HG03060 (cell line): Measurements from ENCODE around the gene TESK2.
"Not testable (repeated sequence)": the region's sequence is repeated elsewhere in the genome, so short reads cannot be mapped to it uniquely, and the experiment has no call there.

ENCODE experiments used
- ATAC-seq: cut with Tn5 transposase; IDR thresholded peaks from one replicate; pipeline ENCODE4 v1.9.1; 2021; ENCODE audit warnings: low read depth, moderate number of reproducible peaks; ENCODE audit not compliant: unreplicated experiment

TESK2 gene

DNA sequence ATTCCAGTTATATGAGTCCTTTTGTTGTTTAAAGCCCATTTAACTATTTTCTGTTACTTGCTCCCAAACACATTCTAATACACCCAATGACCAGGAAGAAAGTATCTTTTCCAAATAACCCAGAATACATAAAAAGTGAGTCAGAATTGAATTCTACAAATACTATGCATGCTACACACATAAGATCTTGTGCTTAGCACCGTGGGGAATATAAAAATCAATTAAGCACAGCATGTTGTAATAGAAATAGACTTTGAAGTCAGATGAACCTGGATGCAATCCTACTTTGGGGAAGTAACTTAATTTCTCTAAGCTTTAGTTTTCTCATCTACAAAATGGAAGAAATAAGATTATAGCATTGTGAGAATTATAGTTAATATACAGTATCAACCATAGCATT is 110.2 kb downstream of the TESK2 start:
- ATAC-seq: no peak

DNA sequence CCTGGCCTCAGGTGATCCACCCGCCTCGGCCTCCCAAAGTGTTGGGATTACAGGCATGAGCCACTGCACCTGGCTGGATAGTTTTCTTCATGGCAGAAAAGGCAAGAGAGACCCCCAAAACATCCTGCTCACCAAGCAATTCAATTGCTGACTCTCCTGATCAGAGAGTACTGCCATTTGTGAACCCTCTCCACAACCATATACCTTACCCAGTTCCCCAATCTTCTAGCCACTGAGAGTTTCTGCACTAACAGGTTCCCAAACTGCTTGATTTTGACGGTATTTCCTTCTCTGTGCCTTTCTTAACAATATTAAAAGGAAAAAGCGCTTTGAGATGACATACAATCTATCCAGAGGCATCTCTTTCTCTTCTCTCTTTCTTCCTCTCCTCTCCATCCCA is 110.8 kb downstream of the TESK2 start:
- ATAC-seq: no peak

DNA sequence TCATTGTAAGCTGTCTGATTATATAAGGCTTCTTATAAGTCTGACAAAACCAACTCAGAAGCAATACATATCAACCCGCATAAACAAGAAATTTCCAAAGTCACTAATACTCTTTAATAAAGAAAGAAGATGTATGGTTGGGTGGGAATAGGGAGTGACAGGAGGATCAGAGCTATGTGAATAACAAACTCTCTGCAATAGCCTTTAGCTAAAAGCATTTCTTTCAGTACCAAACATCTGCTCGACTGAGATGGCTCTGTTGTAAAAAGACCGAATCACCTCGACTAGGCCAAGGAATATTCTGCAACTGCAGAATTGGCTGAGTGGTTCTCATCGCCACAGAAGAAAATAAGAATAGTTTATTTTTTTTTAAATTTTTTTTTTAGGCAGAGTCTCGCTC is 111.4 kb downstream of the TESK2 start:
- ATAC-seq: no peak

DNA sequence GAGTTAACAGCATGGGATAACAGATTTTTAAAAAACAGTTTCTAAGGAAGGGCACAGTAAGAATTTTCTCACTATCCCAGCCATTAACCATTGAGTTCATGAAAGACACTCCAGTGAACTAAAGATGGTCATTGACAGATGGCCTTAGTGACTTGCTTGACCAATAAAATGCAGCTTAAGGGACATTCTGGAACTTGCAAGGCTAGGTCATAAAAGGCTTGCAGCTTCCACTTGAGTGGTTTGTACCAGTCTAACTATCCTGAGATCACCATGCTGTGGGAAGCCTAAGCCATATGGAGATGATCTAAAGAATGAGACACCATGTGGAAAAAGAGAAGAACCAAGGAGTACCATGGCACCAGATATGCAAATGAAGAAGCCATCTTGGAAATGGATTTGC is 112.8 kb downstream of the TESK2 start:
- no peak for ATAC-seq

DNA sequence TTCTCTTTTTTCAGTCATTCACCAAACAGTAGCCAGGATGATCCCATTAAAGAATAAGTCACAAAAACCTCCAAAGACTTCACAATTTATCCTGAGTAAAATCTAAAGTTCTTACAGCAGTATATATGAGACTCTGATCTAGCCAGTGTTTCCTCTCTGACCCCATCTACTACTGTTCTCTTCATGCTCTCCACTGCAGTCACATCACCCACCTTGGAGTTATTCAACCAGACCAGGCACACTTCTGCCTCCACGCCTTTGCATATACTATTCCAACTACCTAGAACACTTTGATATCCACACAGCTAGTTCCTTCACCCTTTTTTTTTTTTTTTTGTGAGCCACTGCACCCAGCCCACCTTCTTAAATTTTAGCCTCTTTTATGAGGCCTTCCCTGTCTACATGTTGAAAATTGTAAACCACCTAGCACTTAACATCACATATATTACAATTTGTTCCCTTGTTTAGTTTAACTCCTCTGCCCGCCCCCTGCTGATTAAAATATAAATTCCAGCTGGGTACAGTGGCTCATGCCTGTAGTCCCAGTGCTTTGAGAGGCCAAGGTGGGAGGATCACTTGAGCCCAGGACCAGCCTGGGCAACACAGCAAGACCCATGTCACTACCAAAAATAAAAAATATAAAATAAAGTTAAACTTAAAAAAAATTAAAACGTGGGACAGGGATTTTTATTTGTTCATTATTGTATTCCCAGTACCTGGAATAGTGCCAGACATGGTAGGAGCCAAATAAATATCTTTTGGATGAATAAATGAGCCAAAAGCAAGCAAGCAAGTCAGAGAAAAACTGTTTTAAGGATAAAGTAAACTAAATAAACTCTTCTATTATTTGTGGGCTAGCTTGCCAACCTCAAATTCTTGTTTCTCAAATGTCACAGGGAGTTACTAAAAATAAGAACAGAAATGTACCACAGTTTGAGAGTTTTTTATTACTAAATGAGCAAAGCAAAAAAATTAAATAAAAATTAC is 115.6 kb downstream of the TESK2 start:
- no peak for ATAC-seq

DNA sequence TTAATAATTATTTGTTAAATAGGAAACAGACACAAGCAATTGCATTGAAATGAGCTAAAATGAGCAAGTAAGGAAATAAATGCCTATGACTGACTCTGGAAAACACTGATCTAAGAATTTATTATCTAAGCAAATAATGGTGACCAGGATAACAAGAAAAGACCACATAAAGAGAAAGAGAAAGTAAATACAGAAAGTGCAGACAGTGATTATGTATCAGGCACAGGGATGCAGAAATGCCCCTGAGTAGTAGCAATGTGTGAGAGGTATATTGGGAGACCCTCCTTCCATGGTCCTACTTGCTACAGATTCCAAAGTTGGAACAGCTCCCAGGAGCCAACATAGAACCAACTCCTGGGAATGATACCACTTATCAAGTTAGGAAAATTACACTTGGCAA is 117.4 kb downstream of the TESK2 start:
- no peak for ATAC-seq

DNA sequence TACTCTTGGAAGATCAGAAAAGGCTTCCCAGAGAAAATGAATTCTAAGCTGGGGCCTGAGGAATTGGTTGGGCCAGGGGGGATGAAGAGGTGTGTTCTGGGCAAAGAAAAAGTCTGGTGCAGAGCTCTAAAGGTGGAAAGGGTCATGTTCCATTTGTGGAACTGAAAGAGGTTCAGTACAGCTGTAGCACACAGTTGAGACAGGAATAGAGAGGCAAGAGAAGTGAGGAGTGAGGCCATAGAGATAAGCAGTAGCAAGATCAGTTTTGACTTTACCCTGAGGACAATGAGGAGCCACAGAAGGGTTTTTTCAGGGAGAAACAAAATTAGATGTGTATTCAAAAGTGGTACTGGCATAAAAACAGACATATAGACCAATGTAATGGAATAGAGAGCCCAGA is 120.4 kb downstream of the TESK2 start:
- ATAC-seq: peak; percentile 51

DNA sequence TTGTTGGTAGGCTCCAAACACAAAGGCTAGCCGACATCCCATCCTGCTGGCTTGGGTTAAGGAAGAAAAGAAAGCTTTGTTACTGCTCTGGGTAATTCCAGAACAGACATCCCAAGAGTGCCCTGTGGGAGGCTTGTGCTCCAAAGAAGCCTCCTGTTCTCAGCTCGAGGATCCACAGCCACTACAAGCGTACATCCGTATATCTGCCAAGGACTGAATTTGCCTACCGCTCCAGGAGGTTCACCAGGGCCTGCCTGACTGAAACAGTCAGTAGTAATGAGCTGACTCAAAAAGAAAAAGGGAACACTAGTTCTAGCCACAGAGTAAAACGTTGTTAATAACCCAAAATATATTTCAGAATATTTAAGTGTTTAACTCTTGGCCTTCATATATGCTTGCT is 125.9 kb downstream of the TESK2 start:
- ATAC-seq: no peak

DNA sequence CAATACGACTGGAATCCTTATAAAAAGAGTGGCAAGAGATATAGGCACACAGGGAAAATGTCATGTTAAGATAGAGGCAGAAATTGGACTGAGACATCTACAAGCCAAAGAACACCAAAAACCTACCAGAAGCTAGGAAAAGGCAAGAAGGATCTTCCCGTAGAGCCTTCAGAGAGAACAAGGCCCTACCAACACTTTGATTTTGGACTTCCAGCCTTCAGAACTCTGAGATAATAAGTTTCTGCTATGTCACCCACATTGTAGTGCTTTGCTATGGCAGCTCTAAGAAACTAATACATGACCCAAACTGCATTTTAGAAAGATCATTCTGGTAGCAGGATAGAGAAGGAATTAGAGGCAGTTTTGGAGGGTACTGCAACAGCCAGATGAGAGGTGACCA is 126.7 kb downstream of the TESK2 start:
- ATAC-seq: no peak

DNA sequence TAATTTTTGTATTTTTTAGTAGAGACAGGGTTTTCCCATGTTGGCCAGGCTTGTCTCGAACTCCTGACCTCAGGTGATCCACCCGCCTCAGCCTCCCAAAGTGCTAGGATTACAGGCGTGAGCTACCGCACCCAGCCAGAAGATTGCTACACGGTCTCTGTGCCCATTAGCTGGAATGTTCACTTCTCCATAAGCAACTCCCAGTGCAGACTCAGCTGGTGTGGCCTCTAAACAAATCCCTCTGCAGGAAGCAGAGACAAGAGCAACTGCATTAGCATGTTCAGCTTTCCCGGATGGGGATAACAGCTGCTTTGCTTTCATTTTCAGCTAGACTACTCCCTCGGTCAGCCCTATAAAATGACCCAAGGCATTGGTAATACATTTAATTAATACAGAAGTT is 130.0 kb downstream of the TESK2 start:
- not testable (repeated sequence) for ATAC-seq

DNA sequence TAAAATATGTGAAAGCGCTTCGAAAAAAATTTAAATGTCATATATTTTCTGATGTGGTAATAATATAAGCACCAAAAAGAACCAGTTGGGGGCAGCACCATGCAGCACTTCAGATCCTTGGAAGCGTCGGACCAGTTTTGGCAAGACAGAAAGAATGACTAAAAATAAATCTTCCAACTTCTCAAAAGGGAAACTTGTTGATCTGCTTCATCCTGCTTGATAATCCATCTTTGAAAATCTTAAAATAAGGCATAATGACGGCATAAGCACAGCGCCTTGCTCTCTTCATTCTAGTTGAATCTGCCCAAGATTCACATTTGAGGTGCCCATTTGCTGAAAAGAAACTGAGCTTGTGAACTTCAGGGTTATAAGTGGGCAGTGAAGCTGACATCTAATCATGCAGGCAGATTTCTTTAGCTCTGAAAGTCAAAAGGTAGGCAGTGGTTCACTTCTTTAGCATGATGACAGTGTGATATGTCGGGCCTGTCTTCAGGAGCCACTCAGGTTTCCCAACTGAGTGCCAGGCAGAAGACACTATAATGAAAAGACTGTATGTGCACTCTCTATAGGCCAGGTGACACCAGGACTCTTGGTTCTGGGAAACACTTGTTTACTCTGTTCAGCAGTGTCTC is 131.0 kb downstream of the TESK2 start:
- ATAC-seq: no peak

DNA sequence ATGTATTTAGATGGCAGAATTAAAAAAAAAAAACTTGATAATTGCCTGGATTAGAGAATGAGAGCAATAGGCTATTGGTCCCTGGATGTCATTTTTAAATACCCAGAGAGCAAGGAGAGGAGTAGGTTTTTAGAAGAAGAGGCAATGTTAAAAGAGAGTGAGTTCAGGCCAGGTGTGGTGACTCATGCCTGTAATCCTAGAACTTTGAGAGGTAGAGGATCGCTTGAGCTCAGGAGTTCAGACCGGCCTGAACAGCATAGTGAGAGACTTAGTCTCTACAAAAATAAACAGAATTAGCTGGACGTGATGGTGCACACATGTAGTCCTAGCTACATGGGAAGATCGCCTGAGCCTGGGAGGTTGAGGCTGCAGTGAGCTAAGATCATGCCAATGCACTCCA is 134.8 kb downstream of the TESK2 start:
- no peak for ATAC-seq

DNA sequence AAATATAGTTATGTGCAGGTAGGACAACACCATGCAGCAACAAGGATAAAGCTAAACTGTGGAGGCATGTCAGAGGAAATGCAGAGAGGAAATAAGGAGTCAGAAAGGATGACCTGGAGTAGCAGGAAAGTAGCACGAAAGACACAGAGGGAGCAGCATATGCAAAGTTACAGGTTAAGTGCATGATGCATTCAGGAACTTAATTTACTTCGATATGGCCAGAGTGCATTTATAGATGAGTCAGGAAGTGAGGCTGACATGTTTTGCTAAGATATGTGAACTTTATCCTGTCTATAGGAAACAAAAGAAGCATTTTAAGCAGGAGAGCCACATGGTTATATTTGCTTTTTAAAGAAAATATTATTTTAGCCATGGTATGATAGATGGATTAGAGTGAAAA is 135.3 kb downstream of the TESK2 start:
- ATAC-seq: no peak

DNA sequence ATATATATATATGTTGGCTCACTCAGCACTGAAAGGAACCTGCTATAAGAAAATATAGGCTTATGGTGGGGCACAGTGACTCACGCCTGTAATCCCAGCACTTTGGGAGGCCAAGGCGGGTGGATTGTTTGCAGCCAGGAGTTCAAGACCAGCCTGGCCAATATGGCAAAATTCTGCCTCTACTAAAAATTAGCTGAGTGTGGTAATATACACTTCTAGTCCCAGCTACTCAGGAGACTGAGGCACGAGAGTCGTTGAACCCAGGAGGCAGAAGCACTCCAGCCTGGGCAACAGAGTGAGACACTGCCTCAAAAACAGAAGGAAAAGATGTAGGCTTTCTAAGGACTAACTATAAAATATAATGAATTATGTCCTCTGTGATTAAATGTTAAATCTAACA is 136.1 kb downstream of the TESK2 start:
- no peak for ATAC-seq

DNA sequence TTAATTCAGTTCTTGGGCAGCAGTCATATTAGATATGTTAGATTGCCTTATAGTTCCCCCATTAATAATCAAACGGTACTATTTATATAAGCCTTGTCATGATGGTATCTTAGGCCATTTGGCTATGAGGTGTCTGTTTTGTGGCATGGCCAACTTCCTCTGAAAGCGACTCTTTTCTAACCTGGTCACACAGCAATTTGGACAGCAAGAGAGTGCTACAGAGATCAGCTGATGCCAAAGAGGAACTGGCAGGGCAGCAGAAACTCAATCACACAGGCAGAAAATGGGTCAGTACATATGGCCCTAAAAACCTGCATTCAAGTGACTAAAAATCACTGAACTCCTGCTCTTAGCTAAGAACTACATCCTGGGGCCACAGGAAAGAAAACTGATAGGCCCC is 137.3 kb downstream of the TESK2 start:
- ATAC-seq: no peak

DNA sequence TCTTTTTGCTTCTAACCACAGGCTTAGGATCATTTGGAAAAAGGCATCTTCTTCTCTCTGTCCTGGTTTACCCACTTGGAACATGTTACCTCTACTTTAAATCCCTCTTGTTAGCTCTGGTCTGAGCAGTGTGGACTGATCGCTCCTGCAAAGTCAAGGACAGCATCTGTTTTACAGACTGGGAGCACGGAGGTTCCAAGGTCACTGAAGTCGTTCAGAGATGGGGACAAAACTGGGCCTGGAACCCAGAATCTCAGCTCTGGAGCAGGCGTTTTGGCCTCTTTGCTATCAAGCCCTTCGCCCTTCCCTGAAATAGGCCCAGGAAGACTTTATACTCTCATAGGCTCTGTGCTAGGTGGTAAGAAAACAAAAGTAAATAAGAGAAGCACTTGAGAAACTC is 139.5 kb downstream of the TESK2 start:
- no peak for ATAC-seq

DNA sequence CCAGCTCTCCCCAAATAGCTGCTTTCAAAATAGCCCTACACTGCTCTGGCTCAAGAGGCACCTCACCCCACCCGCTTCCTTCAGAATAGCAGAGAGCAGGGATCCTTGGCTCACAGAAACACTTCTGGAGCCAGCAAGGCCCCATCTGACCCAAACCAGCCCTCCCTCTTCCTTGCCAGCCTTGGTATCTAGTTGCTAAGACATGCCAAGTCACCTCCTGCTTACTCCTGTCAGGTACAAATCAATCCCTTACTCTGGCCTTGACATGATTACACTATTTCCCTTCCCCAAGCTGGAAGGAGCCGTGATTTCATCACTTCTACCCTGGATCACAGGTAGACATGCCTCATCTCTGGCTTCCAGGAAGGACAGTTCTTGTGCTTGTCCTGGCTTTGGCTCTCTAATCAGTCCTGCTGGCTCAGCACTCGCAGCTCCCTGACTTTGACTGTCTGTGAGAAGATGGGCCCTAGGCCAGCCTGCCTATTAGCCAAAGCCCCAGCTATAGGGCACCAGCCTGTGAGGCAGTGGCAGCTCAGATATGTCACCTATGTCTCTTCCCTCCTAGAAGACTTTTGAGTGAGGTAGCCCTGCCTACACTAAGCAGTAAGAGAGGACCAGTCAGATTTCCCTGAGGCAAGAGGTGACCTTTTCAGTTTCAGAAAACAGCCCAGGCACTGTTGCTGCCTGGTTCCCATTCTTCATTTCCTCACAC is 141.8 kb downstream of the TESK2 start:
- no peak for ATAC-seq

DNA sequence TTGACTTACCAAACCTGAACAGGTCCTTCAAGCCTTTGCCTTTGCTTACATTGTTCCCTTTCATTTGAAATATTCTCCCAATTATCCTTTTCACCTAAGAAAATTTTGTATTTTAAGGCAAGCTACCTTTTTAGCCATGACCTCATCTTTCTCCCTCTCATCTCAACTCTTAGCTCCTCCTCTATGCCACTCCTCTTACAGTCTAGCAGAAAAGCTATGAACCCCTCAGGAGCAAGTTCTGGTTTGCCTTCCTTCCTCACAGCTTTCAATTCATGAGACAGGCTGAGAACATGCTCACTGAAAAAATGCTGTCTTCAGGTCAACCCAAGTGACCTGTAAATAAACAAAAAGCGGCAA is 142.4 kb downstream of the TESK2 start:
- no peak for ATAC-seq

DNA sequence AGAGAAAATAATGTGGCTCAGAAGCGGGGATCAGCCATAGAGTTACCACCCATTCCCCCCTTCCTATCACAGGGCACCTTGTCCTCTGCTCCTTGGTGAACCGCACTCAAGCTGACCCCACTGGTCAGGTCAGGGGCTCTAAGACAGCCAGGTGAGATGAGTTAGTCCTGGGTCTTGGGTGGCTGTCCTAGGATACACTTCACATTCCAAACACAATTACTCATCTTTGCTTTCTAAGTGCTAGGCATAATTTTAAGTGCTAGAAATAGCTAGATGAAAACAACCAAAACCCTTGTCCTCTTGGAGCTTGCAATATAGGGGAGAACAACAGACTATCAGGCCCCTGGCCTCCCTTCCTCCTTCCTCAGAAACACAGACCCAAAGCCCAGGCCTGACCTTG is 142.9 kb downstream of the TESK2 start:
- ATAC-seq: no peak

DNA sequence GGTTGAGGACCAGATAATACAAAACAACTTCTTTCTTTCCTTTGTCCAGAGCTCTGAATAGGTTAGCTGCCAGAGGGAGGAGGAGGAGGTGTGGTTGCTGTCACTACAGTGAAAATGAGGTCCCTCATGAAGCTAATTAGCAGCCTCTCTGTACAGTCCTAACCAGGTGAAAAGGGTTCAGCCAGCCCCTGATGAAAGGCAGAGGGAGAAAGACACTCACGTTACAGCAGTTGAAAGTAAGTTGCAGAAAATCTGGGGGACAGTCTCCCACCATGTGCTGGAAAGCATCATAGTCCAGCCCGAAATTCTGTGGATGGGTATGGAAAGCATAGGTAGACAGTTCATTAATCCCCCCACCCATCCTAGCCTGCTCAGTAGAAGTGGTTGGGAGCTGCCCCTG is 144.5 kb downstream of the TESK2 start:
- no peak for ATAC-seq

DNA sequence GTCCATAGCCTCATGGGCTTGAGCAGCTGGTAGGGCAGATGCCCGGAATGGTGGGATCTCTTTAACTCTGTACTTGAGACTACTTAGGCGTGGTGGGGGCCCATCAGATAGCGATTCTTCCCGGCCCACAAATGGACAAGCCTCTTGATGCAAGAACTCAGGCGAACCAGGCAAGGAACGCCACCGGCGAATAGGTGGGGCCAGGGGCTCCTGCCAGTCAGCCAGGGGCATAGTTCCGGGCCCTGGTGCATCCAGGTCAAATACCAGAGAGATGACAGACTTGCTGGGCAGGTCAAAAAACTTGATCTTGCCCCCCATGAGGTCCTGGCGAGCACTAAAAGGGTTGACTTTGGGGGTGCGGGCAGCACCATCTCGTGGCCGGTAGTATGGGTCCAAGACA is 145.9 kb downstream of the TESK2 start:
- ATAC-seq: no peak

DNA sequence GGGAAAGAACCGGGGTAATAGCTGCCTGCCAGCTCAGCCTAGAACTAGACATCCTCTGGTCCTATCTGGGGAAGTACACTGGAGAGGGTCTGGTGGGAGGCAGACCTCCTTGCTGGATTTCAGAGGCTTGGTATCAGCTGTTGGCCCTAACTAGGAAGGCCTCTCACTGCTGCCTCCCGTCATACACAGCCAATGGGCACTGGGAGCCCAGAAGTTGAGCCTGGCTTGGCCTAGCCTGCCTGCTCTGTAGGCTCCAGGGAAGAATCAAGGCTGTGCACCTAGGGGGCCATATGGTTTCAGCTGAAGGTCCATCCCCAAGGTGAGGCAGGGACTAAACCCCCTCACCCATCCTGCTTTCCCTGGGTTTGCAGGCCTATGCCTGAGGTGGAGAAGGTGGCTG is 146.5 kb downstream of the TESK2 start:
- ATAC-seq: no peak
